ENCODE results near the gene POLG. TPM values are rescaled to one million over a fixed set of nuclear protein-coding genes. Genes with fewer than 3 reads are reported as not detected.
A peak's percentile ranks its signal among the peaks of the same experiment; 100 is the strongest.

Gene POLG
- total RNA-seq, 4 donors from 2014 or later: 63.7 to 136 (median 120) TPM

DNA sequence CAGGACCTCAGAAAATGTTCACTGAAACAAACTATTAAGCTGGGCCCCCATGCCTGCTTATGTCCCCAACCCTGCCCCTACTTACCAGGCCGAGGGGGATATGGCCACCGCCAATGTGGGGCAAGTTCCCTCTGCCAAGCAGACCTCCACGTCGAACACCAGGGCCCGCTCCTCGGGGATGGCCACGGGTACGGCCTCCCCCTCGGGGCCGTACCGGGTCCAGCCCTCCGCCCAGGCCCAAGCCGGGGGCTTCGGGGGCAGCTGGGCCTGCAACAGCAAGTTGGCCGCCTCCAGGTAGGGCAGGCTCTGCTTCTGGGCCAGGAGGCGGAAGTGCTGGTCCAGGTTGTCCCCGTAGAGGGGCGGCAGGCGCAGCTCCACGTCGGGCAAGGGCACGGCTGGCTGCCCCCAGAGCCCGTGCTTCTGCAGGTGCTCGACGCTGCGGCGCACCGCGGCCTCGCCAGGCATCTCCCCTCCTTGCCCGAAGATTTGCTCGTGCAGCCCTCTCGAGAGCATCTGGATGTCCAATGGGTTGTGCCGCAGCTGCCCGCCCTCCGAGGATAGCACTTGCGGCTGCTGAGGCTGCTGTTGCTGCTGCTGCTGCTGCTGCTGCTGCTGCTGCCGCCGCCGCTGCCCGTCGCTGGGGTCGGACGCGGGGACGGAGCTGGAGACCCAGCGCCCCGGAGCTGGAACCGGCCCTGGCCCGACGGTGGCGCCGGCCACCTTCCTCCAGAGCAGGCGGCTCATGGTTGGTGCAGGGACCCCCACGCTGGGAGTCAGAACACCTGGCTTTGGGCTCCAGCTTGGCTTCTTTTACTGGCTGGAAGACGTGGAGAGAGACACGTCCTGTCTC, 1.4 kb downstream of the POLG start:
- Histone ChIP-seq H3K36me3 (peaks cover 0 to 51% (median 0%) of the 10 kb centered on the region in 3 donors), H3K9me3 (no peaks in the 10 kb centered on the region), H3K4me3 (peak overlapping the region; percentile 78 to 98 (median 86)), H3K27ac (no peak overlapping the region), H3K4me1 (peaks cover 9 to 62% (median 26%) of the 10 kb centered on the region in 4 donors), H3K27me3 (no peaks in the 10 kb centered on the region)
- DNase-seq: peak in 1 of 3 donors; percentile 45
- TF ChIP-seq POLR2A (IDR thresholded peaks at IDR 0.05): no peak
- TF ChIP-seq CTCF (IDR thresholded peaks at IDR 0.05): no peak

GRCh38 chr15:89332446-89332845, 2.2 kb downstream of the POLG start:
- TF ChIP-seq POLR2A (IDR thresholded peaks at IDR 0.05): no peak
- peak in 2 of 6 experiments; percentile 15 to 26 for TF ChIP-seq CTCF (IDR thresholded peaks at IDR 0.05)
- H3K36me3 ChIP-seq: peaks cover 0 to 58% (median 0%) of the 10 kb centered on the region in 3 donors
- H3K4me3 ChIP-seq: peak overlapping the region in 2 of 4 donors; percentile 86 to 98
- no peak overlapping the region for H3K27ac ChIP-seq
- no peaks in the 10 kb centered on the region for H3K27me3 ChIP-seq
- peaks cover 9 to 62% (median 26%) of the 10 kb centered on the region in 4 donors for H3K4me1 ChIP-seq
- no peaks in the 10 kb centered on the region for H3K9me3 ChIP-seq
- peak in 1 of 3 donors; percentile 43 for DNase-seq

- Histone ChIP-seq H3K9me3 (no peaks in the 10 kb centered on the region), H3K27ac (peak overlapping the region in 2 of 4 donors; percentile 8 to 54), H3K27me3 (no peaks in the 10 kb centered on the region), H3K4me3 (no peak overlapping the region), H3K4me1 (peaks cover 9 to 62% (median 26%) of the 10 kb centered on the region in 4 donors), H3K36me3 (peaks cover 0 to 72% (median under 1%) of the 10 kb centered on the region in 3 donors)
- no peak for TF ChIP-seq CTCF (IDR thresholded peaks at IDR 0.05)
- DNase-seq: no peak
Observed at GRCh38 chr15:89330881-89331595, 3.6 kb downstream of the POLG start.

- no peak for TF ChIP-seq POLR2A (IDR thresholded peaks at IDR 0.05)
- TF ChIP-seq CTCF (IDR thresholded peaks at IDR 0.05): peak in 1 of 6 experiments; percentile 2
- Histone ChIP-seq H3K4me1 (peaks cover 9 to 55% (median 24%) of the 10 kb centered on the region in 4 donors), H3K9me3 (no peaks in the 10 kb centered on the region), H3K36me3 (peaks cover 0 to 81% (median 5%) of the 10 kb centered on the region in 3 donors), H3K27ac (peak overlapping the region in 2 of 4 donors; percentile 8 to 54), H3K4me3 (no peak overlapping the region), H3K27me3 (no peaks in the 10 kb centered on the region)
- peak in 2 of 3 donors; percentile 71 to 80 for DNase-seq
Observed at GRCh38 chr15:89330119-89330518, 4.5 kb downstream of the POLG start.

DNA sequence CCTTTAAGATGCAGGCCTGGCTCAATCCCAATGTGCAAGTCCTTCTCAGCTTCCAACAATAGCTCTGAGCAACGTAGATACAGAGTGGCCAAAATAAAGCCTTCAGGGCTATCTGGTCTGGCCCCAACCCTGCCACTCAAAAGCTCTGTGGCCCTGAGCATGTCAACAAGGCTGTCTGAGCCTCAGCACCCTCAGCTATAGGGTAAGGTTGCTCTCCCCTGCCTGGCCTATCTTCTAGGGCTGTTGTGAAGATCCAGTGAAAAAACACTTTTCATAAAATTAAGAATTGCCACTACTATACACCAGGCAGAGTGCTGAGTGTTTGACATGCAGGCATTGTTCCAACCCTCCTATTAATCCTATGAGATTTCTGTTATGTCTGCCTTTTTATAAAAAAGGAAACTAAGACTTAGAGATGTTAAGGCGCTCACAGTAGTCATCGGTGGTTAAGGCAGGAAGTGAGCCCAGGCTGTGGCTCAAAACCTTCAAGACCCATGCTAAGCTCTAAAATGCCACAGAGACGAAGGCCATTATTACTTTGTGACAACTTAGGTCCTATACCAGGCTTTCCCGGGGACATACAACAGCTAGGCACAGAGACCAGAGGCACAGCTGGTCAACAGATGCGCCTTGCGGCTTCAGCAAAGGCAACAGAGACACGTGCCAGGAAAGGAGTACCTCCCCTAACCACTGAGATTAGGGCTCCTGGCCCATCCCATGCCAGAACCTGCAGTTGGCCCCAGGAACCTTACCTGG, 5.1 kb downstream of the POLG start:
- TF ChIP-seq CTCF (IDR thresholded peaks at IDR 0.05) (no peak), POLR2A (IDR thresholded peaks at IDR 0.05) (no peak)

More for the DNA sequence above, 5.1 kb downstream of the POLG start:
- H3K27me3 ChIP-seq: no peaks in the 10 kb centered on the region
- no peak overlapping the region for H3K4me3 ChIP-seq
- H3K36me3 ChIP-seq: peaks cover 0 to 85% (median 5%) of the 10 kb centered on the region in 3 donors
- peak in 1 of 3 donors; percentile 57 for DNase-seq
- H3K4me1 ChIP-seq: peaks cover 9 to 54% (median 24%) of the 10 kb centered on the region in 4 donors
- no peaks in the 10 kb centered on the region for H3K9me3 ChIP-seq
- H3K27ac ChIP-seq: peak overlapping the region in 2 of 4 donors; percentile 8 to 54

Measured in Peyer's patch (tissue), 4 donors.